H1 (cell line): Measurements from ENCODE around the gene CBLL2. TPM values are rescaled to one million over a fixed set of nuclear protein-coding genes. Genes with fewer than 3 reads are reported as not detected.

ENCODE experiments used
- CTCF ChIA-PET: fragments of 300-600 bp; sonication (Branson Sonifier 250); formaldehyde crosslinking; loops from one replicate; lab custom pipeline; 2021; ENCODE audit not compliant: partially characterized antibody; lab: Charles Lee
- POLR2A ChIA-PET: fragments of 300-600 bp; sonication (Branson Sonifier 250); formaldehyde crosslinking; loops from one replicate; lab custom pipeline; 2021; ENCODE audit warnings: inconsistent platforms; ENCODE audit not compliant: partially characterized antibody; lab: Charles Lee
- DNase-seq, 2 experiments: peaks; one replicate each; pipeline versions ENCODE4 v3.0.0 to v3.0.0-alpha.2; 2010 to 2022; ENCODE audit warnings: low spot score in 2 of 2, low read depth in 1 of 2, mixed read lengths in 1 of 2
- FAIRE-seq: peaks from 2 replicates; lab custom pipeline; 2011; peaks lifted over from hg19 to GRCh38; lab: Jason Lieb, UNC
- H2AFZ ChIP-seq: 2 replicates; pipeline ENCODE4 v1.8.1; 2012; ENCODE audit warnings: low read length, inconsistent platforms
- H2AK5ac ChIP-seq: 2 replicates; pipeline ENCODE4 v1.6.1; 2013; ENCODE audit warnings: low read depth, low read length
- H2BK120ac ChIP-seq: replicated peaks from 2 replicates; pipeline ENCODE3; 2013; ENCODE audit warnings: low read depth, low read length, inconsistent platforms
- H2BK12ac ChIP-seq: 2 replicates; pipeline ENCODE4 v1.6.1; 2013; ENCODE audit warnings: low read depth, low read length
- H2BK15ac ChIP-seq: 2 replicates; pipeline ENCODE4 v1.6.1; 2013; ENCODE audit warnings: low read length
- H2BK20ac ChIP-seq: 2 replicates; pipeline ENCODE4 v1.6.1; 2013; ENCODE audit warnings: low read length
- H2BK5ac ChIP-seq: 2 replicates; pipeline ENCODE4 v1.6.1; 2013; ENCODE audit warnings: low read depth, low read length
- H3K14ac ChIP-seq: 2 replicates; pipeline ENCODE4 v1.6.1; 2013; ENCODE audit warnings: inconsistent platforms; ENCODE audit not compliant: insufficient read length
- H3K18ac ChIP-seq: 2 replicates; pipeline ENCODE4 v1.6.1; 2013; ENCODE audit warnings: low read length; ENCODE audit errors: extremely low read depth
- H3K23ac ChIP-seq: 2 replicates; pipeline ENCODE4 v1.6.1; 2013; ENCODE audit warnings: inconsistent platforms; ENCODE audit not compliant: insufficient read length
- H3K23me2 ChIP-seq: 2 replicates; pipeline ENCODE4 v1.6.1; 2013; ENCODE audit warnings: low read depth, low read length
- H3K27ac ChIP-seq: 2 replicates; pipeline ENCODE4 v1.6.1; 2011; ENCODE audit warnings: low read depth, low read length, inconsistent platforms
- H3K27me3 ChIP-seq, 4 experiments: replicated peaks in 1 of 4; 1 replicate in 1 of 4; 2 replicates in 3 of 4; pipeline versions ENCODE4 v1.6.1 to v1.8.1; 2011 to 2013; ENCODE audit warnings: low read length in 3 of 4, mild to moderate bottlenecking in 3 of 4, inconsistent platforms in 2 of 4, mixed read lengths in 2 of 4, moderate library complexity in 1 of 4; ENCODE audit not compliant: control insufficient read depth in 3 of 4, insufficient read depth in 3 of 4; ENCODE audit errors: extremely low read depth in 1 of 4
- H3K36me3 ChIP-seq, 4 experiments: 2 replicates each; pipeline versions ENCODE4 v1.6.1 to v1.8.1; 2011 to 2013; ENCODE audit warnings: mild to moderate bottlenecking in 4 of 4, low read length in 3 of 4, moderate library complexity in 2 of 4, control low read depth in 1 of 4, inconsistent platforms in 1 of 4; ENCODE audit not compliant: insufficient read depth in 4 of 4, control insufficient read depth in 2 of 4
- H3K4ac ChIP-seq: replicated peaks from 2 replicates; pipeline ENCODE3; 2013; ENCODE audit warnings: low read length, low read depth, mixed read lengths, inconsistent platforms; ENCODE audit not compliant: insufficient read length
- H3K4me1 ChIP-seq, 4 experiments: replicated peaks in 1 of 4; 1 replicate in 1 of 4; 2 replicates in 3 of 4; pipeline versions ENCODE4 v1.6.1 to v1.8.1; 2011 to 2013; ENCODE audit warnings: low read length in 3 of 4, inconsistent platforms in 2 of 4, mixed read lengths in 1 of 4; ENCODE audit not compliant: insufficient read depth in 4 of 4, control insufficient read depth in 3 of 4
- H3K4me2 ChIP-seq, 2 experiments: 2 replicates each; pipeline versions ENCODE4 v1.6.1 to v1.8.1; 2011 to 2013; ENCODE audit warnings: low read depth in 2 of 2, low read length in 2 of 2, control low read depth in 1 of 2, inconsistent platforms in 1 of 2, mild to moderate bottlenecking in 1 of 2; ENCODE audit not compliant: insufficient read depth in 1 of 2
- H3K4me3 ChIP-seq, 4 experiments: fragments of 200-600, 300-600 bp in 1 of 4; sonication (generic), shearing (Covaris generic), sonication (Bioruptor Twin) in 1 of 4; 2 replicates each; pipeline versions ENCODE4 v1.5.1 to v1.8.1; 2011 to 2016; ENCODE audit warnings: low read length in 4 of 4, low read depth in 3 of 4, control low read depth in 2 of 4, inconsistent platforms in 2 of 4, mild to moderate bottlenecking in 2 of 4, mixed read lengths in 1 of 4, moderate library complexity in 1 of 4; ENCODE audit not compliant: insufficient read depth in 2 of 4; ENCODE audit errors: extremely low read depth in 1 of 4
- H3K56ac ChIP-seq: replicated peaks from 2 replicates; pipeline ENCODE3; 2013; ENCODE audit warnings: low read depth, mild to moderate bottlenecking, mixed read lengths, low read length, inconsistent platforms; ENCODE audit not compliant: insufficient read length
- H3K79me1 ChIP-seq: 2 replicates; pipeline ENCODE4 v1.6.1; 2013; ENCODE audit warnings: low read depth, low read length, control low read depth
- H3K79me2 ChIP-seq, 2 experiments: 2 replicates each; pipeline versions ENCODE4 v1.6.1 to v1.8.1; 2012 to 2013; ENCODE audit warnings: low read length in 2 of 2, mild to moderate bottlenecking in 2 of 2, inconsistent platforms in 1 of 2; ENCODE audit not compliant: insufficient read depth in 2 of 2, control insufficient read depth in 1 of 2
- H3K9ac ChIP-seq, 4 experiments: replicated peaks in 1 of 4; 1 replicate in 1 of 4; 2 replicates in 3 of 4; pipeline versions ENCODE4 v1.6.1 to v1.8.1; 2011 to 2013; ENCODE audit warnings: low read depth in 3 of 4, low read length in 3 of 4, control low read depth in 2 of 4, mild to moderate bottlenecking in 2 of 4, moderate library complexity in 2 of 4, inconsistent platforms in 1 of 4; ENCODE audit errors: extremely low read depth in 1 of 4
- H3K9me3 ChIP-seq, 2 experiments: 2 replicates each; pipeline versions ENCODE4 v1.6.1 to v1.8.1; 2012 to 2013; ENCODE audit warnings: mild to moderate bottlenecking in 2 of 2, moderate library complexity in 2 of 2, control low read depth in 1 of 2, inconsistent platforms in 1 of 2, low read depth in 1 of 2, low read length in 1 of 2, mixed read lengths in 1 of 2; ENCODE audit not compliant: insufficient read depth in 2 of 2
- H4K20me1 ChIP-seq, 2 experiments: replicated peaks in 1 of 2; 2 replicates each; pipeline versions ENCODE3 to v1.8.1; 2011 to 2013; ENCODE audit warnings: inconsistent platforms in 2 of 2, low read length in 2 of 2, mild to moderate bottlenecking in 1 of 2; ENCODE audit not compliant: insufficient read depth in 2 of 2, control insufficient read depth in 1 of 2
- H4K5ac ChIP-seq: 2 replicates; pipeline ENCODE4 v1.6.1; 2013; ENCODE audit warnings: low read length, low read depth, mixed read lengths, inconsistent platforms; ENCODE audit not compliant: insufficient read length
- H4K8ac ChIP-seq: 2 replicates; pipeline ENCODE4 v1.8.0; 2013; ENCODE audit warnings: mild to moderate bottlenecking, moderate library complexity, low read length, inconsistent platforms; ENCODE audit not compliant: insufficient read depth; ENCODE audit errors: extremely low read depth
- H4K91ac ChIP-seq: replicated peaks from 2 replicates; pipeline ENCODE3; 2013; ENCODE audit warnings: low read length, mixed read lengths, inconsistent platforms; ENCODE audit not compliant: insufficient read length
- BACH1 ChIP-seq: IDR thresholded peaks from 2 replicates; pipeline ENCODE4 v1.6.1; 2012; ENCODE audit warnings: low read length, improper control_type of control experiment
- CBX8 ChIP-seq: fragments of 300-800, 300-1000 bp; sonication (generic); IDR thresholded peaks from 2 replicates; pipeline ENCODE4 v1.7.1; 2016; ENCODE audit warnings: low read depth, low read length, borderline replicate concordance
- CEBPB ChIP-seq: IDR thresholded peaks from 2 replicates; pipeline ENCODE4 v1.6.1; 2012; ENCODE audit warnings: low read depth, low read length
- CHD1 ChIP-seq: IDR thresholded peaks from 2 replicates; pipeline ENCODE4 v1.6.1; 2012; ENCODE audit warnings: low read depth, low read length, improper control_type of control experiment
- CTBP2 ChIP-seq: IDR thresholded peaks from 2 replicates; pipeline ENCODE4 v1.7.0; 2011; ENCODE audit warnings: borderline replicate concordance, mild to moderate bottlenecking, moderate library complexity, mixed read lengths, low read length; ENCODE audit not compliant: insufficient read depth, insufficient read length
- EGR1 ChIP-seq: IDR thresholded peaks from 2 replicates; pipeline ENCODE4 v1.6.1; 2011; ENCODE audit warnings: low read depth, low read length, borderline replicate concordance
- HDAC2 ChIP-seq, 2 experiments: fragments of 300-600 bp in 1 of 2; sonication (generic) in 1 of 2; IDR thresholded peaks; 2 replicates each; pipeline ENCODE4 v1.6.1; 2011 to 2012; ENCODE audit warnings: low read depth in 2 of 2, low read length in 2 of 2, mild to moderate bottlenecking in 2 of 2, moderate library complexity in 2 of 2, borderline replicate concordance in 1 of 2, inconsistent platforms in 1 of 2
- KDM4A ChIP-seq: IDR thresholded peaks from one replicate; pipeline ENCODE4 v1.7.1; 2012; ENCODE audit warnings: low read depth, mild to moderate bottlenecking, moderate library complexity, low read length, inconsistent platforms; ENCODE audit not compliant: severe bottlenecking
- POLR2AphosphoS5 ChIP-seq: IDR thresholded peaks from 2 replicates; pipeline ENCODE4 v1.6.1; 2011; ENCODE audit warnings: low read depth, low read length
- RXRA ChIP-seq: IDR thresholded peaks from 2 replicates; pipeline ENCODE4 v1.6.1; 2011; ENCODE audit warnings: low read depth, mild to moderate bottlenecking, low read length, moderate library complexity; ENCODE audit not compliant: insufficient read depth
- SIN3A ChIP-seq, 2 experiments: IDR thresholded peaks in 1 of 2; conservative IDR thresholded peaks in 1 of 2; 2 replicates each; pipeline ENCODE4 v1.6.1; 2011 to 2012; ENCODE audit warnings: low read length in 2 of 2, improper control_type of control experiment in 1 of 2, low read depth in 1 of 2, mild to moderate bottlenecking in 1 of 2
- SIX5 ChIP-seq: IDR thresholded peaks from 2 replicates; pipeline ENCODE4 v1.6.1; 2011; ENCODE audit warnings: mild to moderate bottlenecking, low read depth, low read length
- SP2 ChIP-seq: IDR thresholded peaks from 2 replicates; pipeline ENCODE4 v1.6.1; 2012; ENCODE audit warnings: mild to moderate bottlenecking, low read length, inconsistent platforms
- TCF12 ChIP-seq: IDR thresholded peaks from 2 replicates; pipeline ENCODE4 v1.6.1; 2011; ENCODE audit warnings: low read depth, mild to moderate bottlenecking, low read length
- ZNF274 ChIP-seq: IDR thresholded peaks from 2 replicates; pipeline ENCODE4 v1.7.0; 2012; ENCODE audit warnings: low read length, borderline replicate concordance; ENCODE audit errors: extremely low read depth
- WGBS, 2 experiments: shearing (Covaris generic) in 1 of 2; methylation state at CpG; one replicate each; pipeline versions ENCODE4 v1.1.6 to v1.1.7; 2013 to 2015; ENCODE audit warnings: low lambda C conversion rate in 2 of 2, mixed read lengths in 2 of 2, inconsistent platforms in 1 of 2, low coverage in 1 of 2, missing lambda C conversion rate in 1 of 2; ENCODE audit not compliant: insufficient replicate concordance in 2 of 2, insufficient coverage in 1 of 2, insufficient read length in 1 of 2; ENCODE audit errors: extremely low coverage in 1 of 2, missing lambda C conversion rate in 1 of 2; 5-methylcytosine and 5-hydroxymethylcytosine counted together
- polyA plus RNA-seq, 7 experiments: library from polyadenylated mRNA; depleted of rRNA in 3 of 7; stranded (reverse) in 5 of 7; unstranded in 2 of 7; fragments of >200 nt in 5 of 7; fragments of 200-250 nt in 2 of 7; gene quantifications; 1 replicate in 5 of 7; 2 replicates in 1 of 7; 4 replicates in 1 of 7; pipeline versions ENCODE4 v1.2.1 to v1.2.3, GENCODE V29; 2011 to 2013; ENCODE audit warnings: missing spikeins in 2 of 7, mixed read lengths in 2 of 7
- total RNA-seq: library from RNA; stranded (reverse); fragmentation: NEBNext Ultra II Directional; extraction: Animal tissue kit (Norgen Biotek cat#: 25700); gene quantifications from 2 replicates; pipeline ENCODE4 v1.2.1, GENCODE V29; 2021

CBLL2 gene
- total and polyA plus RNA-seq, 2 of the 8 experiments (the other 6 are each of a cell fraction or from before 2014, with no cell fraction given) = not detected

GRCh38 chrX:22315151-22315550 lies 42.4 kb downstream of the CBLL2 start:
- no peak overlapping the region for H3K14ac ChIP-seq
- no peak overlapping the region; the same call in 1 of the 2 replicates for H2AFZ ChIP-seq
- WGBS, 2 experiments = 67% methylated on average over 3 of the region's 3 CpGs; no CpG with 5 or more reads in 1 of the 2 experiments
- TF ChIP-seq TCF12 = no peak
- no peak for TF ChIP-seq SIX5
- no peak for TF ChIP-seq HDAC2 (IDR thresholded peaks at IDR 0.05; ENCODE audit: borderline replicate concordance in 1 of 2, low read depth in 2 of 2, low read length in 2 of 2)
- TF ChIP-seq CBX8 = no peak
- TF ChIP-seq BACH1 = no peak
- no peak for TF ChIP-seq SIN3A (conservative IDR thresholded peaks at IDR 0.05 in 1 of 2, IDR thresholded peaks at IDR 0.05 in 1 of 2; ENCODE audit: low read depth in 1 of 2, low read length in 2 of 2)
- TF ChIP-seq POLR2AphosphoS5 = no peak
- TF ChIP-seq EGR1 = no peak
- no peak for TF ChIP-seq SP2
- TF ChIP-seq ZNF274 = no peak
- no peak for TF ChIP-seq CHD1
- no peak for TF ChIP-seq CEBPB
- TF ChIP-seq RXRA = no peak
- no peak for TF ChIP-seq KDM4A
- TF ChIP-seq CTBP2 = no peak

More at GRCh38 chrX:22315151-22315550, 42.4 kb downstream of the CBLL2 start:
- H3K4me1 ChIP-seq = peaks cover 0 to 5% (median 2%) of the 10 kb centered on the region in 4 experiments; a peak in 4 of 7 replicates
- DNase-seq = no peak
- no peaks in the 10 kb centered on the region for H3K9me3 ChIP-seq
- H2BK5ac ChIP-seq = no peak overlapping the region
- no peak overlapping the region for H2BK20ac ChIP-seq
- no peak overlapping the region for H4K91ac ChIP-seq
- no peak overlapping the region for H3K4me3 ChIP-seq
- H3K36me3 ChIP-seq = no peaks in the 10 kb centered on the region
- no peak overlapping the region for H2BK12ac ChIP-seq
- no peak overlapping the region for H2AK5ac ChIP-seq
- no peak overlapping the region for H3K23ac ChIP-seq
- no peak overlapping the region for H4K8ac ChIP-seq
- no peaks in the 10 kb centered on the region for H3K23me2 ChIP-seq
- H2BK15ac ChIP-seq = no peak overlapping the region
- H3K56ac ChIP-seq = no peak overlapping the region
- no peaks in the 10 kb centered on the region for H3K79me1 ChIP-seq
- H3K18ac ChIP-seq = no peak overlapping the region
- no peak overlapping the region for H3K4ac ChIP-seq
- no peaks in the 10 kb centered on the region for H4K20me1 ChIP-seq
- H4K5ac ChIP-seq = no peak overlapping the region
- FAIRE-seq = no peak
- H3K4me2 ChIP-seq = peak overlapping the region in 1 of 2 experiments; percentile 48; a peak in 1 of 4 replicates
- POLR2A ChIA-PET = no interaction called here
- H2BK120ac ChIP-seq = no peak overlapping the region
- no peaks in the 10 kb centered on the region for H3K27me3 ChIP-seq
- no peak overlapping the region for H3K27ac ChIP-seq
- no peak overlapping the region for H3K9ac ChIP-seq
- CTCF ChIA-PET = no interaction called here
- H3K79me2 ChIP-seq = no peaks in the 10 kb centered on the region
